GM12873 (cell line): ENCODE data around the gene KCTD1.

Source experiments
- TF ChIP-seq, protein P1 (sequence below): IDR thresholded peaks from 2 replicates; pipeline ENCODE4 v1.5.1; 2012; ENCODE audit warnings: low read depth, mild to moderate bottlenecking, moderate library complexity, low read length, control low read depth; ENCODE audit not compliant: insufficient read depth; ENCODE audit errors: missing control alignments

KCTD1 gene

DNA sequence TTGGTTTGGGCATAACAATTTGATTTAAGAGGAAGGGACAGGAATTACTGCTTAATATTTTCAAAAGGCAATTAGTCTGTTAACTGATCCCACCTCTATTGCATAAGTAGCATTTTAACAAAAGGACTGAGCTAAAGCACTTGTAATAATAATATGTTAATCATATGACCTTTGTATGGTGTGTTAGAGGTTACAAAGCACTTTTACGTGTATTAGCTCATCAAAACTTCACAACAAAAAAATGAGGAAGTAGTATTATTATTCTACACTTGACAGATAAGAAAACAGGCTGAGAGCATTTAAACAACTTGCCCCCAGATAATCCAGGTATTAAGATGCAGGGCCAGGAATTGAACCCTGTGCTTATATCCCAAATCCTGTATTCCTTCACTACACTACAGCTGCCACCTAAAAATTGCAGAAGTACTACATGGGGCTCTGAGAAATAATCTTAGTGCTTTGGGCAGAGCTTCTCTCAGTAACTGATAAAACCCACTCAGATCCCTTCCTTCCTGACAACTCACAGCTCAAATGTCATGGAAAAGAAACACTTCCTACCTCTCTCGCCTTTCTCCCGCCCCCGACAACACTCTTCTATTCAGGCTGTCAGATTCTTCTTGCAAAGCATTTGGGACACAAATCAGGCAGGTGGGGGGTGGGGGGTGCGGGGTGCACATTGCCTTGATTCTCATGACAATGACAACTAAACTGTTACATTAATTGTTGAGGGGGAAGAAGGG lies 20.7 kb upstream of the KCTD1 start:
- TF ChIP-seq, protein P1, sequence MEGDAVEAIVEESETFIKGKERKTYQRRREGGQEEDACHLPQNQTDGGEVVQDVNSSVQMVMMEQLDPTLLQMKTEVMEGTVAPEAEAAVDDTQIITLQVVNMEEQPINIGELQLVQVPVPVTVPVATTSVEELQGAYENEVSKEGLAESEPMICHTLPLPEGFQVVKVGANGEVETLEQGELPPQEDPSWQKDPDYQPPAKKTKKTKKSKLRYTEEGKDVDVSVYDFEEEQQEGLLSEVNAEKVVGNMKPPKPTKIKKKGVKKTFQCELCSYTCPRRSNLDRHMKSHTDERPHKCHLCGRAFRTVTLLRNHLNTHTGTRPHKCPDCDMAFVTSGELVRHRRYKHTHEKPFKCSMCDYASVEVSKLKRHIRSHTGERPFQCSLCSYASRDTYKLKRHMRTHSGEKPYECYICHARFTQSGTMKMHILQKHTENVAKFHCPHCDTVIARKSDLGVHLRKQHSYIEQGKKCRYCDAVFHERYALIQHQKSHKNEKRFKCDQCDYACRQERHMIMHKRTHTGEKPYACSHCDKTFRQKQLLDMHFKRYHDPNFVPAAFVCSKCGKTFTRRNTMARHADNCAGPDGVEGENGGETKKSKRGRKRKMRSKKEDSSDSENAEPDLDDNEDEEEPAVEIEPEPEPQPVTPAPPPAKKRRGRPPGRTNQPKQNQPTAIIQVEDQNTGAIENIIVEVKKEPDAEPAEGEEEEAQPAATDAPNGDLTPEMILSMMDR: no peak

- TF ChIP-seq, protein P1: no peak
Measured at GRCh38 chr18:26568513-26568912, 20.2 kb upstream of the KCTD1 start.

DNA sequence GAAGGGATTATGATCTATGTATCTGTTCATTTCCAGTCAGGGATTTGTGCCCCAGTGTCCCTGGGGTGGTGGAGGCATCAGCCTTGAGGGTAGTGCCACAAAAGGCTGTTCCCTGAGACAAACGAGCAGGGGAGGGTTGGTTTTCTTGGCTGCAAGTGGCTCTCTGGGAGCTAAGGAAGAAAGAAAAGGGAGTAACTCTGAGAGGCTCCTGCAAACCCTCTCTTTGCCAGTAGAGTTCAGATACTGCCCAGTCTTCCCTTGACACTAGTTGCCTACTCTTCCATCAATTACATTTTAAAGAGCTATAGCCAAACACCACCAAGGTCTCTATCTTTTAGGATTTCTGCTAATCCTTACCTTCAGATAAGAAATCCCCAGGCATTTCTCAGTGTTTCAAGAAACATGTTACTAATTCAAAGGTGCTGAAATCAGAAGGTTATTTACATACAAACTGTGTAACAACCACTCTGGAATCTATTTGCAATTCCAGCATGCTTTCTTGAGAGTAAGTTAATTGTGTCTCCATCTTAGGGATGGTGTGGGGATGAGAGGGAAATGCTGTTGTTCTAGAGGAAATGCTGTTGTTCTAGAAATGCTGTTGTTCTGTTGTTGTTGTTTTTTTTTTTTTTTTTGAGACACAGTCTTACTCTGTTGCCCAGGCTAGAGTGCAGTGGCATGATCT lies 18.7 kb upstream of the KCTD1 start:
- TF ChIP-seq, protein P1: peak; percentile 12

- TF ChIP-seq, protein P1: no peak
Measured at GRCh38 chr18:26565514-26565913, 17.2 kb upstream of the KCTD1 start.

GRCh38 chr18:26563024-26563423 lies 14.7 kb upstream of the KCTD1 start:
- TF ChIP-seq, protein P1: no peak

- TF ChIP-seq, protein P1: no peak
Measured at GRCh38 chr18:26562568-26562967, 14.2 kb upstream of the KCTD1 start.

- TF ChIP-seq, protein P1: no peak
Measured at GRCh38 chr18:26561769-26562168, 13.4 kb upstream of the KCTD1 start.
